ENCODE results near the gene NOTCH2.
"Not testable (repeated sequence)": the region's sequence is repeated elsewhere in the genome, so short reads cannot be mapped to it uniquely, and the experiment has no call there.

The NOTCH2 gene

GRCh38 chr1:119981496-119981895, 88.0 kb downstream of the NOTCH2 start:
- Histone ChIP-seq H3K27ac (ENCODE audit: low read length) (no peak overlapping the region), H3K79me2 (ENCODE audit: low read length) (no peaks in the 10 kb centered on the region), H3K4me1 (ENCODE audit: low read length) (no peaks in the 10 kb centered on the region), H3K4me2 (ENCODE audit: low read length) (no peak overlapping the region), H3K4me3 (ENCODE audit: low read length) (no peak overlapping the region), H4K20me1 (ENCODE audit: insufficient read depth, low read length) (no peaks in the 10 kb centered on the region), H3K36me3 (replicated peaks; ENCODE audit: low read depth, low read length) (no peaks in the 10 kb centered on the region), H3K27me3 (ENCODE audit: low read depth, low read length) (no peaks in the 10 kb centered on the region), H2AFZ (ENCODE audit: low read depth, low read length) (no peak overlapping the region), H3K9ac (ENCODE audit: low read length) (no peak overlapping the region), H3K9me3 (ENCODE audit: insufficient read depth, low read length) (no peaks in the 10 kb centered on the region)
- TF ChIP-seq EZH2phosphoT487 (IDR thresholded peaks at IDR 0.05; ENCODE audit: low read depth) (no peak), CTCF (IDR thresholded peaks at IDR 0.05; ENCODE audit: low read depth, low read length) (no peak)

- Histone ChIP-seq H3K9ac (ENCODE audit: low read length) (no peak overlapping the region), H3K9me3 (ENCODE audit: insufficient read depth, low read length) (no peaks in the 10 kb centered on the region), H3K4me3 (ENCODE audit: low read length) (no peak overlapping the region), H3K36me3 (replicated peaks; ENCODE audit: low read depth, low read length) (no peaks in the 10 kb centered on the region), H2AFZ (ENCODE audit: low read depth, low read length) (no peak overlapping the region), H3K79me2 (ENCODE audit: low read length) (no peaks in the 10 kb centered on the region), H3K4me2 (ENCODE audit: low read length) (no peak overlapping the region), H4K20me1 (ENCODE audit: insufficient read depth, low read length) (peaks cover 4% of the 10 kb centered on the region; the same call in 1 of the 2 replicates), H3K27me3 (ENCODE audit: low read depth, low read length) (no peaks in the 10 kb centered on the region), H3K27ac (ENCODE audit: low read length) (no peak overlapping the region), H3K4me1 (ENCODE audit: low read length) (no peaks in the 10 kb centered on the region)
- TF ChIP-seq CTCF (IDR thresholded peaks at IDR 0.05; ENCODE audit: low read depth, low read length) (no peak), EZH2phosphoT487 (IDR thresholded peaks at IDR 0.05; ENCODE audit: low read depth) (no peak)
Measured at GRCh38 chr1:119978018-119978505, 91.4 kb downstream of the NOTCH2 start.

GRCh38 chr1:119977113-119977736, 92.2 kb downstream of the NOTCH2 start:
- H3K27me3 ChIP-seq (ENCODE audit: low read depth, low read length); H3K4me2 ChIP-seq (ENCODE audit: low read length); H3K4me3 ChIP-seq (ENCODE audit: low read length); H2AFZ ChIP-seq (ENCODE audit: low read depth, low read length); H3K36me3 ChIP-seq (replicated peaks; ENCODE audit: low read depth, low read length); H3K4me1 ChIP-seq (ENCODE audit: low read length); H3K27ac ChIP-seq (ENCODE audit: low read length); H3K79me2 ChIP-seq (ENCODE audit: low read length); H4K20me1 ChIP-seq (ENCODE audit: insufficient read depth, low read length); H3K9me3 ChIP-seq (ENCODE audit: insufficient read depth, low read length); H3K9ac ChIP-seq (ENCODE audit: low read length): not testable (repeated sequence)

- not testable (repeated sequence) for H3K27me3 ChIP-seq (ENCODE audit: low read depth, low read length); H3K9ac ChIP-seq (ENCODE audit: low read length); H3K4me1 ChIP-seq (ENCODE audit: low read length); H3K36me3 ChIP-seq (replicated peaks; ENCODE audit: low read depth, low read length); H4K20me1 ChIP-seq (ENCODE audit: insufficient read depth, low read length); H3K79me2 ChIP-seq (ENCODE audit: low read length); H3K4me3 ChIP-seq (ENCODE audit: low read length); H3K9me3 ChIP-seq (ENCODE audit: insufficient read depth, low read length); H3K27ac ChIP-seq (ENCODE audit: low read length); H2AFZ ChIP-seq (ENCODE audit: low read depth, low read length); H3K4me2 ChIP-seq (ENCODE audit: low read length)
Measured at GRCh38 chr1:119975582-119976254, 93.7 kb downstream of the NOTCH2 start.

- no peaks in the 10 kb centered on the region for H3K27me3 ChIP-seq (ENCODE audit: low read depth, low read length)
- no peak overlapping the region for H3K4me2 ChIP-seq (ENCODE audit: low read length)
- no peaks in the 10 kb centered on the region for H3K4me1 ChIP-seq (ENCODE audit: low read length)
- TF ChIP-seq EZH2phosphoT487 (IDR thresholded peaks at IDR 0.05; ENCODE audit: low read depth) (no peak), CTCF (IDR thresholded peaks at IDR 0.05; ENCODE audit: low read depth, low read length) (no peak)
- no peak overlapping the region for H3K27ac ChIP-seq (ENCODE audit: low read length)
- H3K79me2 ChIP-seq (ENCODE audit: low read length) = no peaks in the 10 kb centered on the region
- no peak overlapping the region for H3K4me3 ChIP-seq (ENCODE audit: low read length)
- H3K9me3 ChIP-seq (ENCODE audit: insufficient read depth, low read length) = no peaks in the 10 kb centered on the region
- peaks cover 8% of the 10 kb centered on the region; the same call in 1 of the 2 replicates for H4K20me1 ChIP-seq (ENCODE audit: insufficient read depth, low read length)
- peaks cover 4% of the 10 kb centered on the region for H3K36me3 ChIP-seq (replicated peaks; ENCODE audit: low read depth, low read length)
- no peak overlapping the region for H2AFZ ChIP-seq (ENCODE audit: low read depth, low read length)
- no peak overlapping the region for H3K9ac ChIP-seq (ENCODE audit: low read length)
Measured at GRCh38 chr1:119975006-119975405, 94.5 kb downstream of the NOTCH2 start.
